ENCODE measurements around the gene INPP5D.

The INPP5D gene

DNA sequence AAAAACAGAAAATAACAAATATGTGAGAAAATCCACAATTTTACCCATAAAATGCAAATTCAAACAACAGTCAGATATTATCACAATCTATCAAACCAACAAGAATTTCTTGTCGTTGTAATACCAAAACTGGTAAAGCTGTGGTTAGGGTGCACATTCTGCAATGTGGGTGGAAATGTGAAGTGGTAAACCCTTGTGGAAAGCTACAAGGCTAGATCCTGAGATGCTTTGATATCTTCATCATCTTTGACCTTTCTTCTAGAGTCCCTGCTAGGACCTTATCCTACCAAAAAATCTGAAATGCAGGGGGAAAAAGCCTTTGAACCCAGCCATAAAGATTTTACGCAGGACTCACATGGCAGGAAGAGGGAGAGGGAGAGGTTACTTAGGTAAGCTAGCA is 174.1 kb downstream of the INPP5D start:
- in situ Hi-C loops (cut with MboI; ENCODE audit: low sequenced_read_pairs, unreplicated experiment) = no loop called here
- DNase-seq (ENCODE audit: low spot score) = no peak
- TF ChIP-seq, protein P1, sequence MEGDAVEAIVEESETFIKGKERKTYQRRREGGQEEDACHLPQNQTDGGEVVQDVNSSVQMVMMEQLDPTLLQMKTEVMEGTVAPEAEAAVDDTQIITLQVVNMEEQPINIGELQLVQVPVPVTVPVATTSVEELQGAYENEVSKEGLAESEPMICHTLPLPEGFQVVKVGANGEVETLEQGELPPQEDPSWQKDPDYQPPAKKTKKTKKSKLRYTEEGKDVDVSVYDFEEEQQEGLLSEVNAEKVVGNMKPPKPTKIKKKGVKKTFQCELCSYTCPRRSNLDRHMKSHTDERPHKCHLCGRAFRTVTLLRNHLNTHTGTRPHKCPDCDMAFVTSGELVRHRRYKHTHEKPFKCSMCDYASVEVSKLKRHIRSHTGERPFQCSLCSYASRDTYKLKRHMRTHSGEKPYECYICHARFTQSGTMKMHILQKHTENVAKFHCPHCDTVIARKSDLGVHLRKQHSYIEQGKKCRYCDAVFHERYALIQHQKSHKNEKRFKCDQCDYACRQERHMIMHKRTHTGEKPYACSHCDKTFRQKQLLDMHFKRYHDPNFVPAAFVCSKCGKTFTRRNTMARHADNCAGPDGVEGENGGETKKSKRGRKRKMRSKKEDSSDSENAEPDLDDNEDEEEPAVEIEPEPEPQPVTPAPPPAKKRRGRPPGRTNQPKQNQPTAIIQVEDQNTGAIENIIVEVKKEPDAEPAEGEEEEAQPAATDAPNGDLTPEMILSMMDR (IDR thresholded peaks at IDR 0.05; ENCODE audit: borderline replicate concordance, control extremely low read depth, extremely low read depth, insufficient read depth, missing control alignments) = no peak

DNA sequence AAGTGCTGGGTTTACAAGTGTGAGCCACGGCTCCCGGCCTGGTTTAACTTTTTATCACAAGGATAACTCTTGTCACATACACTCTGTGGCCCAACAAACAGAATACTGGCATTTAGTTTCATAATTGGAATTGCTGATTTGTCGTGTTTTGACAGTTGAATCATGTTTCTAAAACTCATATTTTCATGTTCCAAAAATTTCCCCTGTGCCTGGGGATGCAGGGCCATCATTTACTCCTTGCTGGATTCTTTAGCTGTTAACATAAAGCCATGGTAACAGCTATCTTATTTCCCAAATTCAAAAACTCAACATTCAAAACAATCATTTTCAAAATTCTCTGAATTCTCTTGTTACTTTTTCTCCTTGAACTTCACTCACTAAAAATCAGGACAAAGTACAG is 174.9 kb downstream of the INPP5D start:
- TF ChIP-seq, protein P1 (IDR thresholded peaks at IDR 0.05; ENCODE audit: borderline replicate concordance, control extremely low read depth, extremely low read depth, insufficient read depth, missing control alignments) = no peak
- in situ Hi-C loops (cut with MboI; ENCODE audit: low sequenced_read_pairs, unreplicated experiment) = no loop called here
- no peak for DNase-seq (ENCODE audit: low spot score)

DNA sequence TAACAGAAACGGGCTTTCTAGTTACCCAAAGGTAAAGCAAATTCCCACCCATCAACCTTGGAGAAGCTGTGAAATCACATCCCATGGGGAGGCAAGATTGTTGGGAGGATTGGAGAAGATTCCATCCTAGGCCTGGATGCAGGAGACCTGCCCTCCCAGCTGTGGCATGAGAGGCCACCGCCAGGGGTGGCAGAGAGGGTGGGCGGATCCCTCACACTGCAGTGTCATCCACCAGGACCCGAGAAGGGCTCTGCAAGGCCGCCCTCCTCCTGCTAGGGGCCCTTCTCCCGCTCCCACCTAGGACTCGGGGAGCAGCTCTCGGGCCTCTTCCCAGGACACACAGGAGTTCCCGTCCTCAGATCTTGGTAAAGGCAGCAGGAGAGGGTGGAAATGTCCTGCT is 175.8 kb downstream of the INPP5D start:
- no peak for DNase-seq (ENCODE audit: low spot score)
- in situ Hi-C loops (cut with MboI; ENCODE audit: low sequenced_read_pairs, unreplicated experiment) = no loop called here
- TF ChIP-seq, protein P1 (IDR thresholded peaks at IDR 0.05; ENCODE audit: borderline replicate concordance, control extremely low read depth, extremely low read depth, insufficient read depth, missing control alignments) = no peak

DNA sequence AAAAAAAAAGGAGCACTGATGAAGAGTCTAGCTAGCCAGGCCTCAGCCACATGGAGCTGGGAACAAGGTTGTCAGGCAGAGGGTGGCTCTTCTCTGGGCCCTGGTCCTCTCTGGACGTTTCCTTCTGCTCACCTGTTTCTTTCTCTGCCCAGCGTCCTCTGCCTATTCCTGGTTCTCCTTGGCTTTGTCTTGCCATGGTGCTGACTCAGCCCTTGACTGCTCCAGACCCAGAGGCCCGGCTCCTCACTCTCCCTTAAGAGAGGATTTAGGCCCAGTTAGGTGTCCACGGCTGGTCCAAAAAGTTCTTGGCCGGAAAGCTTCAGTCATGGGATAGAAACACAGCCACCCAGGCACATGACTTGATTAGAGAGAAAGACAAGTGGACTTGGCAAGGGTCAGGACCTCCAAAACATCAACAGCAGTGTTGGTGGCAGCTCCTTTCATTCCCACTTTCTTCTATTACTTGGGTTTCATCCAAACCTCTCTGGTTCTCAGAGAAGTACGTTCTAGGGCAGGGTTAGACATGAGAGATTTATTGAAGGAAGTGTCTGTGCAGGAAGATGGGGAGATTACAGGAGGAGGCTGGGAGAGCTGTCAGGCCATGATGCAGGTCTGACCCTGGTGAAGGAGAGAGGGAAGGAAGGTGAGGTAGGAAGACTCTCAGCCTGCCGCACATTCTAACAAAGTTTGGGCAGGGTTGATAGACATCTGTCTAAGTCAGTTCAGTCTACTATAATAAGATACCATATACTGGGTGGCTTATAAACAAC is 176.9 kb downstream of the INPP5D start:
- in situ Hi-C loops (cut with MboI; ENCODE audit: low sequenced_read_pairs, unreplicated experiment) = no loop called here

DNA sequence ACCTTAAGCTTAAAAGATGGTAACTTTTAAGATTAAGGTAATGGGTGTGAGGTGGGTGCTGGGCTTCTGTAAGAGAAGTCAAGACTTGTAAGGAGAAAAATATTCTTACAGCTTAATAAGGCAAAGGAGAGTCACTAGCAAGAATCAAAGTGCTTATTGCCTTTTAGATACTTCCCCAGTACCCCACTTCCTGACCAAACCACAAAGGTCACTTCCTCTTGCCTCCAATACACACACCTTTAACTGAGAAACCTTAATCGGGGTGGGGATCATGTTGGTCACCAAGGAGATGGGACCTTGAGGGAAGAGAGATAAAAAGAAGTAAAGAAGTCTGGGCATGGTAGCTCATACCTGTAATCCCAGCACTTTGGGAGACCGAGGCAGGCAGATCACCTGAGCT is 180.8 kb downstream of the INPP5D start:
- TF ChIP-seq, protein P1 (IDR thresholded peaks at IDR 0.05; ENCODE audit: borderline replicate concordance, control extremely low read depth, extremely low read depth, insufficient read depth, missing control alignments) = no peak
- in situ Hi-C loops (cut with MboI; ENCODE audit: low sequenced_read_pairs, unreplicated experiment) = loop anchor here (10.0 kb wide), 1 partner anchor 176 kb away; the partner anchor contains the start of gene INPP5D
- DNase-seq (ENCODE audit: low spot score) = no peak

More for the DNA sequence above, 176.9 kb downstream of the INPP5D start:
- TF ChIP-seq, protein P1 (IDR thresholded peaks at IDR 0.05; ENCODE audit: borderline replicate concordance, control extremely low read depth, extremely low read depth, insufficient read depth, missing control alignments) = no peak
- no peak for DNase-seq (ENCODE audit: low spot score)

DNA sequence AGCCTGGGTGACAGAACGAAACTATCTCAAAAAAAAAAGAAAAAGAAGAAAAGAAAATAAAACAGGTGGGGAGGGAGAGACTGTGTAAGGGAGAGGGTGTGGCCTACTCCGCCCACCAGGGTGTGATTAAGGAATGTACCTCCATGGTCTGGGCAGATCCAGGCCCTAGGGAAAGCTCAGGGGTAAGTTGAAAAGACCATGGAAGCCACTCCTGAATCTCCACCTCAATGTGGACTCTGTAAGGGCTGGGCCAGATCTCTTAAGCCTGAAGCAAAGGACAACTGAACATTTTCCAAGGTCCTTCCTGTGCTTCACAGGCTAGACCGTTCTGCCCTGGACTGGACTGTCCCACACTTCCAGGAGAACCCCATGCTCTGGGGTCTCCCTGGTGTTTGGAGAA is 181.7 kb downstream of the INPP5D start:
- DNase-seq (ENCODE audit: low spot score) = no peak
- in situ Hi-C loops (cut with MboI; ENCODE audit: low sequenced_read_pairs, unreplicated experiment) = loop anchor here (10.0 kb wide), 1 partner anchor 177 kb away; the partner anchor contains the start of gene INPP5D
- TF ChIP-seq, protein P1 (IDR thresholded peaks at IDR 0.05; ENCODE audit: borderline replicate concordance, control extremely low read depth, extremely low read depth, insufficient read depth, missing control alignments) = no peak

Data from GM13976 (cell line).